ENCODE data around the gene TTC7B.
A peak's percentile ranks its signal among the peaks of the same experiment; 100 is the strongest.

The TTC7B gene

DNA sequence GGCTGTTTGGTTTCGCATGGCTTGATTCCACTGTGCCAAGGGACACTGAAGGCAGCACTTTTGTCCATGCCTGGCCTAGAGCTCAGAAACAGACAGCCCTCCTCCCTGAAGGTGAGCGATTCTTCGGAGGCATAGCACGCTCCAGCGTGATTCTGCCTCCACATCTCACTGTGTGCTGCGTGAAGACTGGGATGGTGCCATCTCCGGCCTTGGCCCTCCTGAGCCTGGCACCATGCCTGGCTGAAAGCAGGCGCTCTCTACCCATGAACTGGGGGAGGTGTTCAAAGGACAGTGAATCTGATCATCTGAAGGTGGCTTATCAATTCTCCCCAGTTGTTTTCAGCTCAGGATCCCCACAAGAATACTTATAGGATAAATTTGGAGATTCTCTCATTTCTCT, 187.4 kb downstream of the TTC7B start:
- Histone ChIP-seq H3K4me2 (peak overlapping the region; percentile 42; the same call in 1 of the 2 replicates), H3K36me3 (ENCODE audit: insufficient read depth) (no peaks in the 10 kb centered on the region), H4K20me1 (ENCODE audit: insufficient read depth) (no peaks in the 10 kb centered on the region), H3K4me1 (ENCODE audit: low read depth, poor library complexity, severe bottlenecking) (peaks cover 42% of the 10 kb centered on the region), H3K27ac (no peak overlapping the region), H3K79me2 (ENCODE audit: insufficient read depth, low read depth) (no peaks in the 10 kb centered on the region), H3K9ac (no peak overlapping the region), H3K4me3 (IDR thresholded peaks at IDR 0.05; ENCODE audit: insufficient read depth, low read depth, low read length) (no peak overlapping the region), H2AFZ (ENCODE audit: low read depth) (no peak overlapping the region), H3K27me3 (ENCODE audit: insufficient read depth, low read depth) (no peaks in the 10 kb centered on the region)
- TF ChIP-seq, protein P1, sequence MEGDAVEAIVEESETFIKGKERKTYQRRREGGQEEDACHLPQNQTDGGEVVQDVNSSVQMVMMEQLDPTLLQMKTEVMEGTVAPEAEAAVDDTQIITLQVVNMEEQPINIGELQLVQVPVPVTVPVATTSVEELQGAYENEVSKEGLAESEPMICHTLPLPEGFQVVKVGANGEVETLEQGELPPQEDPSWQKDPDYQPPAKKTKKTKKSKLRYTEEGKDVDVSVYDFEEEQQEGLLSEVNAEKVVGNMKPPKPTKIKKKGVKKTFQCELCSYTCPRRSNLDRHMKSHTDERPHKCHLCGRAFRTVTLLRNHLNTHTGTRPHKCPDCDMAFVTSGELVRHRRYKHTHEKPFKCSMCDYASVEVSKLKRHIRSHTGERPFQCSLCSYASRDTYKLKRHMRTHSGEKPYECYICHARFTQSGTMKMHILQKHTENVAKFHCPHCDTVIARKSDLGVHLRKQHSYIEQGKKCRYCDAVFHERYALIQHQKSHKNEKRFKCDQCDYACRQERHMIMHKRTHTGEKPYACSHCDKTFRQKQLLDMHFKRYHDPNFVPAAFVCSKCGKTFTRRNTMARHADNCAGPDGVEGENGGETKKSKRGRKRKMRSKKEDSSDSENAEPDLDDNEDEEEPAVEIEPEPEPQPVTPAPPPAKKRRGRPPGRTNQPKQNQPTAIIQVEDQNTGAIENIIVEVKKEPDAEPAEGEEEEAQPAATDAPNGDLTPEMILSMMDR (conservative IDR thresholded peaks at IDR 0.05; ENCODE audit: low read depth, low read length) = no peak

DNA sequence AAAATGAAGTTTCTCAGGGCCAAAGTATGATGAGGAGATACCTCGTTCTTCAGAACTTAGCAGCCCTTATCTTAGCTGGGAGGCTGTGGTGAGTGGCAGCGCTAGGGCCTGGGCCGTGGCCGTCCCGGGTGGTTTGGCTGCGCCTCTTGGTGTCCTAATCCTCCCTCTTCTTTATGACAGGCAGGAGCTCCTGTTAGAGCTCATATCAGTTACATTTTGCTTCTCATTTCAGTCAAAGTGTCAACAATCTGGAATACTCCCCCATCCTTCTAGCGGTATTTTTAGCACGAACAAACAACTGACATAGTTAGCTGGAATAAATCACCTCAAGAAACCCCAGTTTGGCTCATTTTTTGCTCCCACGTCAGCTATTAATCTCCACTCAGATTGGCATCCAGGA, 188.8 kb downstream of the TTC7B start:
- Histone ChIP-seq H3K36me3 (ENCODE audit: insufficient read depth) (no peaks in the 10 kb centered on the region), H3K4me1 (ENCODE audit: low read depth, poor library complexity, severe bottlenecking) (peaks cover 34% of the 10 kb centered on the region)

DNA sequence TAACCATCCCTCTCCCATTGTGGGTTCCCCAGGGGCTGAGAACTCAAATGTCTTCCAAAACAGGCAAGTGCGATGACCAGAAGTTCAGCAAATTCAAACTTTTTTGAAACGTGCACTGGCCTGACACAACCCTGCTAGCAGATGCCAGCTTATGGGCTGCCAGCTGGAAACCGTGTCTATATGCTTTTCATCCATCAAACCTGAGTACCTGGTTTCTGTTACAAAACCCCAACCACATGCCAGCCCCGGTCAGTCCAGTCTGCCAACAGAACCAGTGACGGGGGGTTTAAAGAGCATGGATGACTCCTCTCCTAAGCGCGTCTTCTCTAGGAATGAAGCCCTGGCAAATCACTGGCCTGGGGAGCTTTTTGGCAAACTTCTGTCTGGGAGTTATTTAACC, 189.7 kb downstream of the TTC7B start:
- Histone ChIP-seq H2AFZ (ENCODE audit: low read depth) (no peak overlapping the region), H3K79me2 (ENCODE audit: insufficient read depth, low read depth) (no peaks in the 10 kb centered on the region), H4K20me1 (ENCODE audit: insufficient read depth) (no peaks in the 10 kb centered on the region), H3K4me3 (IDR thresholded peaks at IDR 0.05; ENCODE audit: insufficient read depth, low read depth, low read length) (no peak overlapping the region), H3K36me3 (ENCODE audit: insufficient read depth) (no peaks in the 10 kb centered on the region), H3K27ac (no peak overlapping the region), H3K9ac (no peak overlapping the region), H3K4me2 (no peak overlapping the region), H3K4me1 (ENCODE audit: low read depth, poor library complexity, severe bottlenecking) (peaks cover 24% of the 10 kb centered on the region), H3K27me3 (ENCODE audit: insufficient read depth, low read depth) (no peaks in the 10 kb centered on the region)
- TF ChIP-seq, protein P1 (conservative IDR thresholded peaks at IDR 0.05; ENCODE audit: low read depth, low read length) = no peak

More for the DNA sequence above, 188.8 kb downstream of the TTC7B start:
- Histone ChIP-seq H3K27ac (no peak overlapping the region), H3K4me3 (IDR thresholded peaks at IDR 0.05; ENCODE audit: insufficient read depth, low read depth, low read length) (no peak overlapping the region), H3K9ac (no peak overlapping the region), H4K20me1 (ENCODE audit: insufficient read depth) (no peaks in the 10 kb centered on the region), H3K4me2 (no peak overlapping the region), H3K79me2 (ENCODE audit: insufficient read depth, low read depth) (no peaks in the 10 kb centered on the region), H2AFZ (ENCODE audit: low read depth) (no peak overlapping the region), H3K27me3 (ENCODE audit: insufficient read depth, low read depth) (no peaks in the 10 kb centered on the region)
- TF ChIP-seq, protein P1 (conservative IDR thresholded peaks at IDR 0.05; ENCODE audit: low read depth, low read length) = no peak

DNA sequence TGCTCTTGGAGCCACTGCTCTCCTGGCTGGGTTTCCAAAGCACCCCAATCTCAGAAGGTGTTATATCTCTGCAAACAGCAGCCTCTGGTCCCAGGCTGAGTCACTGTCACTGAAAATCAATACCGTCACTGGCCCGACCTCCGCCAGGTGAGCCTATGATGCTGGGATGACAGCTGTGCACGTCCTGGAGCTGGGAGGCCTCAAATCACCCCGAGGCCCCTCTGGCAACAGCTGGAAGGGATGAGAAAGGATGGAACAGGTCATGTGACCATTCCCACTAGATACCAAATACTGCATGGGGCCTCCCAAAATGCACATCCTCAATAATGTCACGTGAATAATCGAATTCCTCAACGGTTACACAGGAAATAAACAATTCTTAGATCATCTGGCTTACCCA, 190.8 kb downstream of the TTC7B start:
- Histone ChIP-seq H3K4me1 (ENCODE audit: low read depth, poor library complexity, severe bottlenecking) (peaks cover 15% of the 10 kb centered on the region), H3K27ac (no peak overlapping the region), H2AFZ (ENCODE audit: low read depth) (no peak overlapping the region), H3K9ac (no peak overlapping the region), H3K4me2 (no peak overlapping the region), H3K36me3 (ENCODE audit: insufficient read depth) (no peaks in the 10 kb centered on the region), H3K79me2 (ENCODE audit: insufficient read depth, low read depth) (no peaks in the 10 kb centered on the region), H4K20me1 (ENCODE audit: insufficient read depth) (no peaks in the 10 kb centered on the region), H3K27me3 (ENCODE audit: insufficient read depth, low read depth) (no peaks in the 10 kb centered on the region), H3K4me3 (IDR thresholded peaks at IDR 0.05; ENCODE audit: insufficient read depth, low read depth, low read length) (no peak overlapping the region)
- TF ChIP-seq, protein P1 (conservative IDR thresholded peaks at IDR 0.05; ENCODE audit: low read depth, low read length) = no peak

Measured in KMS-11 (cell line).